ENCODE results near the gene IL17REL. TPM values are rescaled to one million over a fixed set of nuclear protein-coding genes. Genes with fewer than 3 reads are reported as not detected.

IL17REL gene
- total and polyA plus RNA-seq, 2 of the 13 experiments (the other 11 are each of a cell fraction or from before 2014, with no cell fraction given), result not detected

GRCh38 chr22:49951000-49951677, 61.4 kb downstream of the IL17REL start (continued):
- TF ChIP-seq ZNF652 (CRISPR knock-in tag; IDR thresholded peaks at IDR 0.05; ENCODE audit: borderline replicate concordance, low read depth) (no peak), ZNF773 (CRISPR knock-in tag; IDR thresholded peaks at IDR 0.05; ENCODE audit: borderline replicate concordance) (no peak), NCOR1 (IDR thresholded peaks at IDR 0.05; ENCODE audit: borderline replicate concordance, low read length) (no peak), ZMAT3 (CRISPR knock-in tag; conservative IDR thresholded peaks at IDR 0.05) (0 out of 2 replicates have a peak, but pooled peaks have one; percentile 38), PCBP2 (optimal IDR thresholded peaks at IDR 0.05; ENCODE audit: low read depth, low read length, poor library complexity, severe bottlenecking) (no peak), TFE3 (CRISPR knock-in tag; IDR thresholded peaks at IDR 0.05) (0 out of 2 replicates have a peak, but pooled peaks have one; percentile 14), ZSCAN20 (CRISPR knock-in tag; IDR thresholded peaks at IDR 0.05; ENCODE audit: borderline replicate concordance) (no peak), ZNF737 (CRISPR knock-in tag; IDR thresholded peaks at IDR 0.05; ENCODE audit: borderline replicate concordance) (no peak), ZNF432 (CRISPR knock-in tag; IDR thresholded peaks at IDR 0.05; ENCODE audit: borderline replicate concordance) (no peak), ZBTB42 (CRISPR knock-in tag; IDR thresholded peaks at IDR 0.05) (no peak), MED1 (CRISPR knock-in tag; IDR thresholded peaks at IDR 0.05) (peak; percentile 37; the same call in 1 of the 2 replicates), TFDP2 (CRISPR knock-in tag; IDR thresholded peaks at IDR 0.05) (no peak), AHDC1 (CRISPR knock-in tag; IDR thresholded peaks at IDR 0.05; ENCODE audit: borderline replicate concordance) (no peak)
- TF ChIP-seq, protein P1, sequence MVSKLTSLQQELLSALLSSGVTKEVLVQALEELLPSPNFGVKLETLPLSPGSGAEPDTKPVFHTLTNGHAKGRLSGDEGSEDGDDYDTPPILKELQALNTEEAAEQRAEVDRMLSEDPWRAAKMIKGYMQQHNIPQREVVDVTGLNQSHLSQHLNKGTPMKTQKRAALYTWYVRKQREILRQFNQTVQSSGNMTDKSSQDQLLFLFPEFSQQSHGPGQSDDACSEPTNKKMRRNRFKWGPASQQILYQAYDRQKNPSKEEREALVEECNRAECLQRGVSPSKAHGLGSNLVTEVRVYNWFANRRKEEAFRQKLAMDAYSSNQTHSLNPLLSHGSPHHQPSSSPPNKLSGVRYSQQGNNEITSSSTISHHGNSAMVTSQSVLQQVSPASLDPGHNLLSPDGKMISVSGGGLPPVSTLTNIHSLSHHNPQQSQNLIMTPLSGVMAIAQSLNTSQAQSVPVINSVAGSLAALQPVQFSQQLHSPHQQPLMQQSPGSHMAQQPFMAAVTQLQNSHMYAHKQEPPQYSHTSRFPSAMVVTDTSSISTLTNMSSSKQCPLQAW (CRISPR knock-in tag; IDR thresholded peaks at IDR 0.05), result 0 out of 2 replicates have a peak, but pooled peaks have one; percentile 34

All from HepG2 (cell line).